HepG2 (cell line): ENCODE results near the gene GPATCH3. TPM values are rescaled to one million over a fixed set of nuclear protein-coding genes. Genes with fewer than 3 reads are reported as not detected.

Experiments
- BRCA1 ChIP-seq: sonication (generic); formaldehyde crosslinking; IDR thresholded peaks from 2 replicates; pipeline ENCODE4 v1.4.0; 2020; ENCODE audit warnings: missing genetic modification reagents
- ELF1 ChIP-seq: sonication (generic); formaldehyde crosslinking; IDR thresholded peaks from 2 replicates; pipeline ENCODE4 v1.4.0; 2020; ENCODE audit warnings: missing genetic modification reagents
- JARID2 ChIP-seq: sonication (generic); formaldehyde crosslinking; IDR thresholded peaks from 2 replicates; pipeline ENCODE4 v1.8.1; 2023; ENCODE audit warnings: missing genetic modification reagents, inconsistent platforms; ENCODE audit not compliant: insufficient replicate concordance
- JUNB ChIP-seq: sonication (generic); formaldehyde crosslinking; IDR thresholded peaks from 2 replicates; pipeline ENCODE4 v1.8.0; 2022; ENCODE audit warnings: missing genetic modification reagents, mild to moderate bottlenecking, borderline replicate concordance
- KDM6A ChIP-seq: IDR thresholded peaks from 2 replicates; pipeline ENCODE4 v1.6.1; 2016; ENCODE audit warnings: low read depth
- MAFG ChIP-seq: sonication (generic); formaldehyde crosslinking; IDR thresholded peaks from 2 replicates; pipeline ENCODE4 v1.5.1; 2020; ENCODE audit warnings: mild to moderate bottlenecking, missing genetic modification reagents
- RFXANK ChIP-seq: IDR thresholded peaks from 2 replicates; pipeline ENCODE4 v1.6.1; 2016
- SAFB2 ChIP-seq: sonication (generic); formaldehyde crosslinking; IDR thresholded peaks from 2 replicates; pipeline ENCODE4 v1.5.1; 2020; ENCODE audit warnings: missing genetic modification reagents, low read depth, mild to moderate bottlenecking, borderline replicate concordance
- ZNF121 ChIP-seq: sonication (generic); formaldehyde crosslinking; IDR thresholded peaks from 2 replicates; pipeline ENCODE4 v1.5.0; 2020; ENCODE audit warnings: mild to moderate bottlenecking, missing genetic modification reagents
- ZNF235 ChIP-seq: sonication (generic); formaldehyde crosslinking; IDR thresholded peaks from 2 replicates; pipeline ENCODE4 v1.8.1; 2023; ENCODE audit warnings: mild to moderate bottlenecking, missing genetic modification reagents, borderline replicate concordance
- ZSCAN31 ChIP-seq: sonication (generic); formaldehyde crosslinking; IDR thresholded peaks from 2 replicates; pipeline ENCODE4 v1.5.0; 2020; ENCODE audit warnings: low read depth, mild to moderate bottlenecking, missing genetic modification reagents
- polyA plus RNA-seq, 8 experiments: library from polyadenylated mRNA; depleted of rRNA in 3 of 8; stranded (reverse) in 7 of 8; unstranded in 1 of 8; fragments of >200 nt; fragmentation: Illumina TruSeq in 4 of 8; extraction: Trizol in 4 of 8; gene quantifications; 2 replicates each; pipeline versions ENCODE4 v1.2.1 to v1.2.3, GENCODE V29; 2011 to 2016; ENCODE audit warnings: low read depth in 4 of 8, missing spikeins in 1 of 8, mixed read lengths in 1 of 8; ENCODE audit not compliant: insufficient read depth in 1 of 8
- total RNA-seq, 5 experiments: library from RNA; depleted of rRNA; stranded (reverse); fragments of >200 nt; fragmentation: Illumina TruSeq; extraction: Trizol; gene quantifications; 2 replicates each; pipeline ENCODE4 v1.2.3, GENCODE V29; 2016; ENCODE audit warnings: low read depth in 1 of 5
- TF ChIP-seq, protein P1 (sequence below): sonication (generic); formaldehyde crosslinking; IDR thresholded peaks from 2 replicates; pipeline ENCODE4 v1.5.1; 2020; ENCODE audit warnings: mild to moderate bottlenecking, missing genetic modification reagents, borderline replicate concordance
- TF ChIP-seq, protein P2 (sequence below): sonication (generic); formaldehyde crosslinking; IDR thresholded peaks from 2 replicates; pipeline ENCODE4 v1.5.0; 2020; ENCODE audit warnings: mild to moderate bottlenecking, missing genetic modification reagents
- TF ChIP-seq, protein P3 (sequence below): sonication (generic); formaldehyde crosslinking; IDR thresholded peaks from 2 replicates; pipeline ENCODE4 v1.9.0; 2021; ENCODE audit warnings: missing genetic modification reagents, borderline replicate concordance
- TF ChIP-seq, protein P4 (sequence below): sonication (generic); formaldehyde crosslinking; IDR thresholded peaks from 2 replicates; pipeline ENCODE4 v1.8.0; 2022; ENCODE audit warnings: mild to moderate bottlenecking, missing genetic modification reagents; ENCODE audit not compliant: insufficient replicate concordance

Gene GPATCH3
- total and polyA plus RNA-seq, 2 of the 13 experiments (the other 11 are each of a cell fraction or from before 2014, with no cell fraction given) = 8.3 to 11.0 TPM

DNA sequence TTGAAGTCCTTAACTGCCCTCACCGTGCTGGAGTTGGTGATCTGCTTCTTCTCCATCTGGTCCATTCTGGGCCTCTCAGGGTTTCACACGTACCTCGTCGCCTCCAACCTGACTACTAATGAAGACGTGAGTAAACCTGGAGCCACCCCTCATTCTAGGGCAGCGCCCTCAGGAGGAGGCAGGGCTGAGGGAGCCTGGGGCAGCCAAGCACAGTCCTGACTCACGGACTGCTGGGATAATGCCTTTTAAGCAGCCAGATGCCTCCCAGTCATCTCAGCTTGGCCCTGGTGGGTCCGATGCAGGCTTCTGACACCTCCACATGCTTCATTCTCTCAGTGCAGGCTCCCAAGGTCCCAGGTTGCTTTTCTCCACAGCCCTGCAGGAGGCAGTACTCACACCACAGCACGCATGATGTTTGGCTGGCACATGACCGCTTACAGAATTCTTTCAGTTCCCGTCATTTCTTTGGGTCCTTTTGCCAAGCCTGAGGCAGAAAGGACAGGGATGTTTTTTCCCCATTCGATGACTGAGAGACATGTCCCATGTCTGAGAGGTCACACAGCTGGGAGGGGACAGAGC is 49.1 kb downstream of the GPATCH3 start (continued):
- TF ChIP-seq, protein P1, sequence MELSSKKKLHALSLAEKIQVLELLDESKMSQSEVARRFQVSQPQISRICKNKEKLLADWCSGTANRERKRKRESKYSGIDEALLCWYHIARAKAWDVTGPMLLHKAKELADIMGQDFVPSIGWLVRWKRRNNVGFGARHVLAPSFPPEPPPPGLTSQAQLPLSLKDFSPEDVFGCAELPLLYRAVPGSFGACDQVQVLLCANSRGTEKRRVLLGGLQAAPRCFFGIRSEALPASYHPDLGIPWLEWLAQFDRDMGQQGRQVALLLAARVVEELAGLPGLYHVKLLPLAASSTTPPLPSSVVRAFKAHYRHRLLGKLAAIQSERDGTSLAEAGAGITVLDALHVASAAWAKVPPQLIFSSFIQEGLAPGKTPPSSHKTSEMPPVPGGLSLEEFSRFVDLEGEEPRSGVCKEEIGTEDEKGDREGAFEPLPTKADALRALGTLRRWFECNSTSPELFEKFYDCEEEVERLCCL (CRISPR knock-in tag) = no peak
- TF ChIP-seq JUNB (no peak), RFXANK (CRISPR knock-in tag) (no peak), JARID2 (no peak), KDM6A (CRISPR knock-in tag) (no peak), ZNF235 (CRISPR knock-in tag) (no peak), BRCA1 (no peak), ZNF121 (no peak), MAFG (no peak), SAFB2 (CRISPR knock-in tag) (no peak), ZSCAN31 (CRISPR knock-in tag) (no peak), ELF1 (no peak)
- TF ChIP-seq, protein P2, sequence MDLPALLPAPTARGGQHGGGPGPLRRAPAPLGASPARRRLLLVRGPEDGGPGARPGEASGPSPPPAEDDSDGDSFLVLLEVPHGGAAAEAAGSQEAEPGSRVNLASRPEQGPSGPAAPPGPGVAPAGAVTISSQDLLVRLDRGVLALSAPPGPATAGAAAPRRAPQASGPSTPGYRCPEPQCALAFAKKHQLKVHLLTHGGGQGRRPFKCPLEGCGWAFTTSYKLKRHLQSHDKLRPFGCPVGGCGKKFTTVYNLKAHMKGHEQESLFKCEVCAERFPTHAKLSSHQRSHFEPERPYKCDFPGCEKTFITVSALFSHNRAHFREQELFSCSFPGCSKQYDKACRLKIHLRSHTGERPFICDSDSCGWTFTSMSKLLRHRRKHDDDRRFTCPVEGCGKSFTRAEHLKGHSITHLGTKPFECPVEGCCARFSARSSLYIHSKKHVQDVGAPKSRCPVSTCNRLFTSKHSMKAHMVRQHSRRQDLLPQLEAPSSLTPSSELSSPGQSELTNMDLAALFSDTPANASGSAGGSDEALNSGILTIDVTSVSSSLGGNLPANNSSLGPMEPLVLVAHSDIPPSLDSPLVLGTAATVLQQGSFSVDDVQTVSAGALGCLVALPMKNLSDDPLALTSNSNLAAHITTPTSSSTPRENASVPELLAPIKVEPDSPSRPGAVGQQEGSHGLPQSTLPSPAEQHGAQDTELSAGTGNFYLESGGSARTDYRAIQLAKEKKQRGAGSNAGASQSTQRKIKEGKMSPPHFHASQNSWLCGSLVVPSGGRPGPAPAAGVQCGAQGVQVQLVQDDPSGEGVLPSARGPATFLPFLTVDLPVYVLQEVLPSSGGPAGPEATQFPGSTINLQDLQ (CRISPR knock-in tag) = no peak
- TF ChIP-seq, protein P3, sequence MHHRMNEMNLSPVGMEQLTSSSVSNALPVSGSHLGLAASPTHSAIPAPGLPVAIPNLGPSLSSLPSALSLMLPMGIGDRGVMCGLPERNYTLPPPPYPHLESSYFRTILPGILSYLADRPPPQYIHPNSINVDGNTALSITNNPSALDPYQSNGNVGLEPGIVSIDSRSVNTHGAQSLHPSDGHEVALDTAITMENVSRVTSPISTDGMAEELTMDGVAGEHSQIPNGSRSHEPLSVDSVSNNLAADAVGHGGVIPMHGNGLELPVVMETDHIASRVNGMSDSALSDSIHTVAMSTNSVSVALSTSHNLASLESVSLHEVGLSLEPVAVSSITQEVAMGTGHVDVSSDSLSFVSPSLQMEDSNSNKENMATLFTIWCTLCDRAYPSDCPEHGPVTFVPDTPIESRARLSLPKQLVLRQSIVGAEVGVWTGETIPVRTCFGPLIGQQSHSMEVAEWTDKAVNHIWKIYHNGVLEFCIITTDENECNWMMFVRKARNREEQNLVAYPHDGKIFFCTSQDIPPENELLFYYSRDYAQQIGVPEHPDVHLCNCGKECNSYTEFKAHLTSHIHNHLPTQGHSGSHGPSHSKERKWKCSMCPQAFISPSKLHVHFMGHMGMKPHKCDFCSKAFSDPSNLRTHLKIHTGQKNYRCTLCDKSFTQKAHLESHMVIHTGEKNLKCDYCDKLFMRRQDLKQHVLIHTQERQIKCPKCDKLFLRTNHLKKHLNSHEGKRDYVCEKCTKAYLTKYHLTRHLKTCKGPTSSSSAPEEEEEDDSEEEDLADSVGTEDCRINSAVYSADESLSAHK = no peak
- TF ChIP-seq, protein P4, sequence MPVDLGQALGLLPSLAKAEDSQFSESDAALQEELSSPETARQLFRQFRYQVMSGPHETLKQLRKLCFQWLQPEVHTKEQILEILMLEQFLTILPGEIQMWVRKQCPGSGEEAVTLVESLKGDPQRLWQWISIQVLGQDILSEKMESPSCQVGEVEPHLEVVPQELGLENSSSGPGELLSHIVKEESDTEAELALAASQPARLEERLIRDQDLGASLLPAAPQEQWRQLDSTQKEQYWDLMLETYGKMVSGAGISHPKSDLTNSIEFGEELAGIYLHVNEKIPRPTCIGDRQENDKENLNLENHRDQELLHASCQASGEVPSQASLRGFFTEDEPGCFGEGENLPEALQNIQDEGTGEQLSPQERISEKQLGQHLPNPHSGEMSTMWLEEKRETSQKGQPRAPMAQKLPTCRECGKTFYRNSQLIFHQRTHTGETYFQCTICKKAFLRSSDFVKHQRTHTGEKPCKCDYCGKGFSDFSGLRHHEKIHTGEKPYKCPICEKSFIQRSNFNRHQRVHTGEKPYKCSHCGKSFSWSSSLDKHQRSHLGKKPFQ (CRISPR knock-in tag) = no peak
- TF ChIP-seq, all 625 proteins: peak for 0
